ENCODE measurements around the gene ZNF830.

DNA sequence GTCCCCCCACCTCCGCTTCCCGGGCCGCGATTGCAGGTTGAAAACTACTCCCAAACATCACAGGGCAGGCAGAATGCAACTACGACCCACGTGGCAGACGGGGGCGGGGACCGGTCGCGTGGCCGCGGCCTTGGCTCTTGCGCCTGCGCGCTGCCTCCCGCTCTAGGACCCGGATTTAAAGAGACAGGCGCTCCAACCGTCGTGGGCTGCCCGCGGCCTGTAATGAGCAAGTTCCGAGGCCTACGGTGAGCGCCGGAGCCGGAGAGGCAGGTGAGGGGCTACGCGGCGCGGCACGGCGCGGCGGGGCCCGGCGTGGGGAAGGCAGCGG lies 19.0 kb downstream of the ZNF830 start, which contains the start of gene LIG3:
- TF ChIP-seq, protein P1, sequence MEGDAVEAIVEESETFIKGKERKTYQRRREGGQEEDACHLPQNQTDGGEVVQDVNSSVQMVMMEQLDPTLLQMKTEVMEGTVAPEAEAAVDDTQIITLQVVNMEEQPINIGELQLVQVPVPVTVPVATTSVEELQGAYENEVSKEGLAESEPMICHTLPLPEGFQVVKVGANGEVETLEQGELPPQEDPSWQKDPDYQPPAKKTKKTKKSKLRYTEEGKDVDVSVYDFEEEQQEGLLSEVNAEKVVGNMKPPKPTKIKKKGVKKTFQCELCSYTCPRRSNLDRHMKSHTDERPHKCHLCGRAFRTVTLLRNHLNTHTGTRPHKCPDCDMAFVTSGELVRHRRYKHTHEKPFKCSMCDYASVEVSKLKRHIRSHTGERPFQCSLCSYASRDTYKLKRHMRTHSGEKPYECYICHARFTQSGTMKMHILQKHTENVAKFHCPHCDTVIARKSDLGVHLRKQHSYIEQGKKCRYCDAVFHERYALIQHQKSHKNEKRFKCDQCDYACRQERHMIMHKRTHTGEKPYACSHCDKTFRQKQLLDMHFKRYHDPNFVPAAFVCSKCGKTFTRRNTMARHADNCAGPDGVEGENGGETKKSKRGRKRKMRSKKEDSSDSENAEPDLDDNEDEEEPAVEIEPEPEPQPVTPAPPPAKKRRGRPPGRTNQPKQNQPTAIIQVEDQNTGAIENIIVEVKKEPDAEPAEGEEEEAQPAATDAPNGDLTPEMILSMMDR (IDR thresholded peaks at IDR 0.05 in 8 of 11, conservative IDR thresholded peaks at IDR 0.05 in 3 of 11): no peak
- TF ChIP-seq POLR2AphosphoS5 (IDR thresholded peaks at IDR 0.05): peak; percentile 88 to 90 (median 90)
- peak in 1 of 3 donors; percentile 56 for TF ChIP-seq POLR2A (IDR thresholded peaks at IDR 0.05)

Data from spleen (tissue), 7 donors.